CD8-positive, alpha-beta memory T cell (primary cell): ENCODE data around the gene PTPRM. TPM values are rescaled to one million over a fixed set of nuclear protein-coding genes. Genes with fewer than 3 reads are reported as not detected.

ENCODE experiments used
- CTCF ChIA-PET: fragments of 350-600 bp; sonication (Branson Sonifier 250); formaldehyde crosslinking; loops from one replicate; lab custom pipeline; 2021; ENCODE audit warnings: antibody characterized with exemption; lab: Charles Lee
- POLR2A ChIA-PET: fragments of 350-600 bp; sonication (Branson Sonifier 250); formaldehyde crosslinking; loops from one replicate; lab custom pipeline; 2021; ENCODE audit warnings: antibody characterized with exemption; lab: Charles Lee
- DNase-seq, 5 donors: peaks; one replicate each; pipeline versions ENCODE4 v3.0.0 to v3.0.0-alpha.2; 2020 to 2022; ENCODE audit warnings: mixed read lengths in 1 of 5
- H3K27ac ChIP-seq: one replicate; pipeline ENCODE4 v1.7.0; 2013; ENCODE audit warnings: low read depth, mild to moderate bottlenecking, low read length, moderate library complexity
- H3K27me3 ChIP-seq: 2 replicates; pipeline ENCODE4 v1.7.0; 2013; ENCODE audit warnings: low read length, mild to moderate bottlenecking; ENCODE audit not compliant: insufficient read depth, poor library complexity, severe bottlenecking
- H3K36me3 ChIP-seq: 2 replicates; pipeline ENCODE4 v1.7.0; 2013; ENCODE audit warnings: mild to moderate bottlenecking, low read length, moderate library complexity; ENCODE audit not compliant: insufficient read depth
- H3K4me1 ChIP-seq: 2 replicates; pipeline ENCODE4 v1.7.0; 2013; ENCODE audit warnings: mild to moderate bottlenecking, low read length, moderate library complexity; ENCODE audit not compliant: insufficient read depth
- H3K4me3 ChIP-seq: 2 replicates; pipeline ENCODE4 v1.7.0; 2013; ENCODE audit warnings: mild to moderate bottlenecking, low read length
- H3K9me3 ChIP-seq: 2 replicates; pipeline ENCODE4 v1.7.0; 2013; ENCODE audit warnings: mild to moderate bottlenecking, low read length
- H3K27ac Mint-ChIP-seq, 8 donors: one replicate each; pipeline ENCODE4 v1.8.0; 2020 to 2021; ENCODE audit warnings: mixed read lengths in 8 of 8, mild to moderate bottlenecking in 6 of 8, inconsistent platforms in 3 of 8, moderate library complexity in 3 of 8
- H3K27me3 Mint-ChIP-seq, 2 donors: one replicate each; pipeline ENCODE4 v1.8.0; 2020 to 2021; ENCODE audit warnings: mixed read lengths in 2 of 2, mild to moderate bottlenecking in 1 of 2, moderate library complexity in 1 of 2
- H3K36me3 Mint-ChIP-seq, 3 donors: one replicate each; pipeline ENCODE4 v1.8.0; 2020 to 2021; ENCODE audit warnings: mixed read lengths in 3 of 3, inconsistent platforms in 1 of 3, mild to moderate bottlenecking in 1 of 3
- H3K4me1 Mint-ChIP-seq, 3 donors: one replicate each; pipeline ENCODE4 v1.8.0; 2020 to 2021; ENCODE audit warnings: mixed read lengths in 3 of 3, inconsistent platforms in 1 of 3, mild to moderate bottlenecking in 1 of 3
- H3K4me3 Mint-ChIP-seq, 7 donors: one replicate each; pipeline ENCODE4 v1.8.0; 2020 to 2021; ENCODE audit warnings: mixed read lengths in 7 of 7, mild to moderate bottlenecking in 6 of 7, moderate library complexity in 4 of 7, inconsistent platforms in 2 of 7
- H3K9me3 Mint-ChIP-seq, 5 donors: one replicate each; pipeline ENCODE4 v1.8.0; 2020 to 2022; ENCODE audit warnings: mixed read lengths in 5 of 5, mild to moderate bottlenecking in 3 of 5, moderate library complexity in 2 of 5, inconsistent platforms in 1 of 5
- polyA plus RNA-seq: library from polyadenylated mRNA; unstranded; fragments of 300-500 nt; fragmentation: Illumina TruSeq; gene quantifications from one replicate; pipeline ENCODE4 v1.2.3, GENCODE V29; 2021
- total RNA-seq, 2 experiments: library from RNA; stranded (reverse); gene quantifications; one replicate each; pipeline ENCODE4 v1.2.3, GENCODE V29; 2021

PTPRM gene
- total and polyA plus RNA-seq, 3 experiments from 2014 or later, result 3.9 to 7.4 (median 5.3) TPM

GRCh38 chr18:8349608-8350323 lies 782.6 kb downstream of the PTPRM start:
- CTCF ChIA-PET, result interaction anchor here (1.3 kb wide), 1 partner anchor 14 kb away, joined by 6 read pairs; no protein-coding TSS in a partner anchor
- no peak for DNase-seq

GRCh38 chr18:8350628-8351027 lies 783.5 kb downstream of the PTPRM start:
- Mint-ChIP-seq H3K27ac (no peak overlapping the region), H3K27me3 (no peaks in the 10 kb centered on the region), H3K9me3 (peaks cover 0 to 3% (median 0%) of the 10 kb centered on the region in 5 donors), H3K36me3 (no peaks in the 10 kb centered on the region), H3K4me3 (no peak overlapping the region), H3K4me1 (no peaks in the 10 kb centered on the region)
- H3K4me3 ChIP-seq, result no peak overlapping the region
- no peaks in the 10 kb centered on the region for H3K27me3 ChIP-seq
- no peaks in the 10 kb centered on the region for H3K4me1 ChIP-seq
- ChIA-PET CTCF (no interaction called here), POLR2A (no interaction called here)
- no peaks in the 10 kb centered on the region for H3K36me3 ChIP-seq
- no peak for DNase-seq
- no peak overlapping the region for H3K27ac ChIP-seq
- H3K9me3 ChIP-seq, result no peaks in the 10 kb centered on the region

More at GRCh38 chr18:8349608-8350323, 782.6 kb downstream of the PTPRM start:
- Histone ChIP-seq H3K36me3 (no peaks in the 10 kb centered on the region), H3K4me1 (no peaks in the 10 kb centered on the region), H3K9me3 (no peaks in the 10 kb centered on the region), H3K4me3 (no peak overlapping the region), H3K27ac (no peak overlapping the region), H3K27me3 (no peaks in the 10 kb centered on the region)
- no peaks in the 10 kb centered on the region for H3K27me3 Mint-ChIP-seq
- POLR2A ChIA-PET, result no interaction called here
- H3K4me1 Mint-ChIP-seq, result no peaks in the 10 kb centered on the region
- no peak overlapping the region for H3K27ac Mint-ChIP-seq
- peaks cover 0 to 3% (median 0%) of the 10 kb centered on the region in 5 donors for H3K9me3 Mint-ChIP-seq
- H3K4me3 Mint-ChIP-seq, result no peak overlapping the region
- H3K36me3 Mint-ChIP-seq, result no peaks in the 10 kb centered on the region

- no peak for DNase-seq
- Mint-ChIP-seq H3K36me3 (no peaks in the 10 kb centered on the region), H3K9me3 (peaks cover 0 to 3% (median 0%) of the 10 kb centered on the region in 5 donors), H3K4me1 (no peaks in the 10 kb centered on the region), H3K27me3 (no peaks in the 10 kb centered on the region), H3K27ac (no peak overlapping the region), H3K4me3 (no peak overlapping the region)
- ChIA-PET CTCF (no interaction called here), POLR2A (no interaction called here)
- no peak overlapping the region for H3K27ac ChIP-seq
- H3K4me1 ChIP-seq, result no peaks in the 10 kb centered on the region
- no peaks in the 10 kb centered on the region for H3K9me3 ChIP-seq
- no peak overlapping the region for H3K4me3 ChIP-seq
- no peaks in the 10 kb centered on the region for H3K36me3 ChIP-seq
- no peaks in the 10 kb centered on the region for H3K27me3 ChIP-seq
Observed at GRCh38 chr18:8351161-8351560, 784.0 kb downstream of the PTPRM start.

GRCh38 chr18:8354304-8354703 lies 787.2 kb downstream of the PTPRM start:
- Histone ChIP-seq H3K4me1 (no peaks in the 10 kb centered on the region), H3K4me3 (no peak overlapping the region), H3K36me3 (no peaks in the 10 kb centered on the region), H3K9me3 (no peaks in the 10 kb centered on the region), H3K27ac (no peak overlapping the region), H3K27me3 (no peaks in the 10 kb centered on the region)
- POLR2A ChIA-PET, result no interaction called here
- CTCF ChIA-PET, result no interaction called here
- H3K4me1 Mint-ChIP-seq, result no peaks in the 10 kb centered on the region
- no peaks in the 10 kb centered on the region for H3K27me3 Mint-ChIP-seq
- H3K36me3 Mint-ChIP-seq, result no peaks in the 10 kb centered on the region
- H3K4me3 Mint-ChIP-seq, result no peak overlapping the region
- H3K9me3 Mint-ChIP-seq, result peaks cover 0 to 3% (median 0%) of the 10 kb centered on the region in 5 donors
- H3K27ac Mint-ChIP-seq, result no peak overlapping the region
- no peak for DNase-seq

GRCh38 chr18:8356001-8356400 lies 788.9 kb downstream of the PTPRM start:
- H3K27ac Mint-ChIP-seq, result no peak overlapping the region
- H3K9me3 ChIP-seq, result no peaks in the 10 kb centered on the region
- no peak for DNase-seq
- no peaks in the 10 kb centered on the region for H3K4me1 ChIP-seq
- ChIA-PET POLR2A (no interaction called here), CTCF (no interaction called here)
- no peaks in the 10 kb centered on the region for H3K4me1 Mint-ChIP-seq
- no peak overlapping the region for H3K4me3 ChIP-seq
- H3K9me3 Mint-ChIP-seq, result peaks cover 0 to 3% (median 0%) of the 10 kb centered on the region in 5 donors
- no peak overlapping the region for H3K27ac ChIP-seq
- no peaks in the 10 kb centered on the region for H3K27me3 Mint-ChIP-seq
- H3K36me3 ChIP-seq, result no peaks in the 10 kb centered on the region
- H3K27me3 ChIP-seq, result no peaks in the 10 kb centered on the region
- H3K4me3 Mint-ChIP-seq, result no peak overlapping the region
- H3K36me3 Mint-ChIP-seq, result no peaks in the 10 kb centered on the region

- ChIA-PET POLR2A (no interaction called here), CTCF (no interaction called here)
- no peak overlapping the region for H3K27ac ChIP-seq
- Mint-ChIP-seq H3K27ac (peak overlapping the region in 1 of 8 donors; percentile 4), H3K36me3 (no peaks in the 10 kb centered on the region), H3K4me3 (no peak overlapping the region), H3K9me3 (no peaks in the 10 kb centered on the region), H3K27me3 (no peaks in the 10 kb centered on the region), H3K4me1 (no peaks in the 10 kb centered on the region)
- H3K27me3 ChIP-seq, result no peaks in the 10 kb centered on the region
- DNase-seq, result no peak
- H3K4me3 ChIP-seq, result no peak overlapping the region
- H3K4me1 ChIP-seq, result no peaks in the 10 kb centered on the region
- no peaks in the 10 kb centered on the region for H3K36me3 ChIP-seq
- H3K9me3 ChIP-seq, result no peaks in the 10 kb centered on the region
Observed at GRCh38 chr18:8357320-8357719, 790.2 kb downstream of the PTPRM start.

GRCh38 chr18:8358033-8358765 lies 791.1 kb downstream of the PTPRM start:
- CTCF ChIA-PET, result no interaction called here

GRCh38 chr18:8359076-8359475 lies 792.0 kb downstream of the PTPRM start:
- H3K27ac Mint-ChIP-seq, result no peak overlapping the region
- no peak overlapping the region for H3K4me3 ChIP-seq
- ChIA-PET CTCF (no interaction called here), POLR2A (no interaction called here)
- no peaks in the 10 kb centered on the region for H3K4me1 Mint-ChIP-seq
- no peaks in the 10 kb centered on the region for H3K36me3 Mint-ChIP-seq
- no peaks in the 10 kb centered on the region for H3K36me3 ChIP-seq
- no peak overlapping the region for H3K4me3 Mint-ChIP-seq
- no peaks in the 10 kb centered on the region for H3K9me3 Mint-ChIP-seq
- H3K27ac ChIP-seq, result no peak overlapping the region
- no peak for DNase-seq
- H3K4me1 ChIP-seq, result no peaks in the 10 kb centered on the region
- no peaks in the 10 kb centered on the region for H3K27me3 Mint-ChIP-seq
- no peaks in the 10 kb centered on the region for H3K9me3 ChIP-seq
- no peaks in the 10 kb centered on the region for H3K27me3 ChIP-seq

More at GRCh38 chr18:8358033-8358765, 791.1 kb downstream of the PTPRM start:
- no peaks in the 10 kb centered on the region for H3K9me3 ChIP-seq
- Mint-ChIP-seq H3K27me3 (no peaks in the 10 kb centered on the region), H3K27ac (no peak overlapping the region), H3K4me1 (no peaks in the 10 kb centered on the region), H3K9me3 (no peaks in the 10 kb centered on the region), H3K4me3 (no peak overlapping the region), H3K36me3 (no peaks in the 10 kb centered on the region)
- POLR2A ChIA-PET, result no interaction called here
- no peak overlapping the region for H3K4me3 ChIP-seq
- H3K4me1 ChIP-seq, result no peaks in the 10 kb centered on the region
- H3K27me3 ChIP-seq, result no peaks in the 10 kb centered on the region
- no peak overlapping the region for H3K27ac ChIP-seq
- no peak for DNase-seq
- no peaks in the 10 kb centered on the region for H3K36me3 ChIP-seq
